Loucy (cell line): Measurements from ENCODE around the gene PCDHA9.
A peak's percentile ranks its signal among the peaks of the same experiment; 100 is the strongest.

Experiments used
- H2AFZ ChIP-seq: fragments of 200-600 bp; sonication (generic); 2 replicates; pipeline ENCODE4 v1.6.0; 2016; ENCODE audit warnings: antibody characterized with exemption, mild to moderate bottlenecking, low read length, moderate library complexity
- H3F3A ChIP-seq: fragments of 200-600 bp; 2 replicates; pipeline ENCODE4 v1.6.0; 2016; ENCODE audit warnings: antibody characterized with exemption, low read depth, mild to moderate bottlenecking
- H3K27me3 ChIP-seq: fragments of 200-600 bp; sonication (generic); 2 replicates; pipeline ENCODE4 v1.6.1; 2014; ENCODE audit warnings: low read length, mild to moderate bottlenecking; ENCODE audit not compliant: insufficient read depth, poor library complexity, severe bottlenecking
- H3K36me3 ChIP-seq: fragments of 200-600 bp; sonication (generic); 2 replicates; pipeline ENCODE4 v1.6.1; 2016; ENCODE audit warnings: low read length; ENCODE audit not compliant: insufficient read depth
- H3K4me1 ChIP-seq: fragments of 200-600 bp; sonication (generic); 2 replicates; pipeline ENCODE4 v1.5.1; 2014; ENCODE audit warnings: low read length, mild to moderate bottlenecking; ENCODE audit not compliant: insufficient read depth, poor library complexity, severe bottlenecking
- H3K4me2 ChIP-seq: fragments of 200-600 bp; sonication (generic); 2 replicates; pipeline ENCODE4 v1.6.0; 2014; ENCODE audit warnings: antibody characterized with exemption, low read length, low read depth, mild to moderate bottlenecking; ENCODE audit not compliant: poor library complexity, severe bottlenecking
- H3K4me3 ChIP-seq: fragments of 200-600 bp; sonication (generic); 2 replicates; pipeline ENCODE4 v1.5.1; 2014; ENCODE audit warnings: low read length, mild to moderate bottlenecking, mixed read lengths; ENCODE audit not compliant: poor library complexity, severe bottlenecking
- H3K79me2 ChIP-seq: fragments of 200-600 bp; sonication (generic); 2 replicates; pipeline ENCODE4 v1.6.1; 2014; ENCODE audit warnings: low read length; ENCODE audit not compliant: insufficient read depth
- H3K9ac ChIP-seq: fragments of 200-600 bp; sonication (generic); 2 replicates; pipeline ENCODE4 v1.6.0; 2014; ENCODE audit warnings: mild to moderate bottlenecking, low read depth, low read length, moderate library complexity; ENCODE audit not compliant: poor library complexity, severe bottlenecking
- H3K9me2 ChIP-seq: fragments of 200-600 bp; sonication (generic); replicated peaks from 2 replicates; pipeline ENCODE4 v1.6.1; 2016; ENCODE audit warnings: low read depth, low read length, mixed read lengths
- H3K9me3 ChIP-seq: fragments of 200-600 bp; sonication (generic); 2 replicates; pipeline ENCODE4 v1.6.1; 2014; ENCODE audit warnings: mild to moderate bottlenecking, antibody characterized with exemption, low read length, low read depth; ENCODE audit not compliant: insufficient read depth
- H4K20me1 ChIP-seq: fragments of 200-600 bp; sonication (generic); 2 replicates; pipeline ENCODE4 v1.6.0; 2014; ENCODE audit warnings: antibody characterized with exemption, low read length, mild to moderate bottlenecking; ENCODE audit not compliant: insufficient read depth, poor library complexity, severe bottlenecking
- EZH2phosphoT487 ChIP-seq: fragments of 200-600 bp; IDR thresholded peaks from 2 replicates; pipeline ENCODE4 v1.6.1; 2018; ENCODE audit warnings: antibody characterized with exemption, mild to moderate bottlenecking, moderate library complexity, borderline replicate concordance
- TF ChIP-seq, protein P1 (sequence below): fragments of 200-600 bp; sonication (generic); conservative IDR thresholded peaks from 2 replicates; pipeline ENCODE4 v1.5.1; 2014; ENCODE audit warnings: mild to moderate bottlenecking, antibody characterized with exemption, low read length

The PCDHA9 gene

DNA sequence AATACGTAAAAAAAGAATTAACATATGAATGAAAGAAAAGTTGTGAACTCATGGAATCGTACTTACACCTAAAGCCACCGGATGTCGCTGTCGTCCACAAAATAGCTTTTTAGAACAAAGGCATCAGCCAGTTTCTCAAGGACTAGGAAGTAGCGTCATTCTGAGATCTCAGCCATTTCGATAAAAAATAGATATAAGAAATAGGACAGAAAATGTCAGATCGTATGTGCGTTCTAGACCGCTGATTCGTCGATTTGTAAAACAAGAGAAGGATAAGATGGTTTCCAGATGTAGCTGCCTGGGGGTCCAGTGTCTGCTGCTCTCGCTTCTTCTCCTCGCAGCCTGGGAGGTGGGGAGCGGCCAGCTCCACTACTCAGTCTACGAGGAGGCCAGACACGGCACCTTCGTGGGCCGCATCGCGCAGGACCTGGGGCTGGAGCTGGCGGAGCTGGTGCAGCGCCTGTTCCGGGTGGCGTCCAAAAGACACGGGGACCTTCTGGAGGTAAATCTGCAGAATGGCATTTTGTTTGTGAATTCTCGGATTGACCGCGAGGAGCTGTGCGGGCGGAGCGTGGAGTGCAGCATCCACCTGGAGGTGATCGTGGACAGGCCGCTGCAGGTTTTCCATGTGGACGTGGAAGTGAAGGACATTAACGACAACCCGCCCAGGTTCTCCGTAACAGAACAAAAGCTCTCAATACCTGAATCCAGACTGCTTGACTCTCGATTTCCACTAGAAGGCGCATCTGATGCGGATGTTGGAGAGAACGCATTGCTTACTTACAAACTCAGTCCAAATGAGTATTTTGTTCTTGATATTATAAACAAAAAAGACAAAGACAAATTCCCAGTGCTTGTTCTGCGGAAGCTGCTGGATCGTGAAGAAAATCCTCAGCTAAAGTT lies 7.8 kb downstream of the PCDHA9 start, which contains the start of gene PCDHA10:
TSS of gene PCDHA10 (plus strand) at position 126 of the 903 bp plus-strand sequence. CDS start at position 278, 152 bp downstream.
- H3K4me3 ChIP-seq = no peak within 1 kb of the TSS
- H3K4me1 ChIP-seq = no peaks in the 10 kb centered on the region

DNA sequence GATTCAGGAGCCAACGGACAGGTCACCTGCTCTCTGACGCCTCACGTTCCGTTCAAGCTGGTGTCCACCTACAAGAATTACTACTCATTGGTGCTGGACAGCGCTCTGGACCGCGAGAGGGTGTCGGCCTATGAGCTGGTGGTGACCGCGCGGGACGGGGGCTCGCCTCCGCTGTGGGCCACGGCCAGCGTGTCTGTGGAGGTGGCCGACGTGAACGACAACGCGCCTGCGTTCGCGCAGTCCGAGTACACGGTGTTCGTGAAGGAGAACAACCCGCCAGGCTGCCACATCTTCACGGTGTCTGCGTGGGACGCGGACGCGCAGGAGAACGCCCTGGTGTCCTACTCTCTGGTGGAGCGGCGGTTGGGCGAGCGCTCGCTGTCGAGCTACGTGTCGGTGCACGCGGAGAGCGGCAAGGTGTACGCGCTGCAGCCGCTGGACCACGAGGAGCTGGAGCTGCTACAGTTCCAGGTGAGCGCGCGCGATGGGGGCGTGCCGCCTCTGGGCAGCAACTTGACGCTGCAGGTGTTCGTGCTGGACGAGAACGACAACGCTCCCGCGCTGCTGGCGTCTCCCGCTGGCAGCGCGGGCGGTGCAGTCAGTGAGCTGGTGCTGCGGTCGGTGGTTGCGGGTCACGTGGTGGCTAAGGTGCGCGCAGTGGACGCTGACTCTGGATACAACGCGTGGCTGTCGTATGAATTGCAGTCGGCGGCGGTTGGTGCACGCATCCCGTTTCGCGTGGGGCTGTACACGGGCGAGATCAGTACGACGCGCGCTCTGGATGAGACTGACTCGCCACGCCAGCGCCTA lies 9.2 kb downstream of the PCDHA9 start:
- Histone ChIP-seq H3K4me1 (no peaks in the 10 kb centered on the region), H3K9me2 (no peaks in the 10 kb centered on the region)

More for the DNA sequence above, 7.8 kb downstream of the PCDHA9 start, which contains the start of gene PCDHA10:
- Histone ChIP-seq H2AFZ (no peak within 1 kb of the TSS), H3K9me2 (no peaks in the 10 kb centered on the region), H3F3A (no peaks in the 10 kb centered on the region), H3K27me3 (no peaks in the 10 kb centered on the region), H3K79me2 (no peaks in the 10 kb centered on the region), H3K9ac (no peak within 1 kb of the TSS), H3K4me2 (no peak within 1 kb of the TSS), H4K20me1 (no peaks in the 10 kb centered on the region), H3K36me3 (no peaks in the 10 kb centered on the region), H3K9me3 (no peaks in the 10 kb centered on the region)
- no peak for TF ChIP-seq EZH2phosphoT487
- TF ChIP-seq, protein P1, sequence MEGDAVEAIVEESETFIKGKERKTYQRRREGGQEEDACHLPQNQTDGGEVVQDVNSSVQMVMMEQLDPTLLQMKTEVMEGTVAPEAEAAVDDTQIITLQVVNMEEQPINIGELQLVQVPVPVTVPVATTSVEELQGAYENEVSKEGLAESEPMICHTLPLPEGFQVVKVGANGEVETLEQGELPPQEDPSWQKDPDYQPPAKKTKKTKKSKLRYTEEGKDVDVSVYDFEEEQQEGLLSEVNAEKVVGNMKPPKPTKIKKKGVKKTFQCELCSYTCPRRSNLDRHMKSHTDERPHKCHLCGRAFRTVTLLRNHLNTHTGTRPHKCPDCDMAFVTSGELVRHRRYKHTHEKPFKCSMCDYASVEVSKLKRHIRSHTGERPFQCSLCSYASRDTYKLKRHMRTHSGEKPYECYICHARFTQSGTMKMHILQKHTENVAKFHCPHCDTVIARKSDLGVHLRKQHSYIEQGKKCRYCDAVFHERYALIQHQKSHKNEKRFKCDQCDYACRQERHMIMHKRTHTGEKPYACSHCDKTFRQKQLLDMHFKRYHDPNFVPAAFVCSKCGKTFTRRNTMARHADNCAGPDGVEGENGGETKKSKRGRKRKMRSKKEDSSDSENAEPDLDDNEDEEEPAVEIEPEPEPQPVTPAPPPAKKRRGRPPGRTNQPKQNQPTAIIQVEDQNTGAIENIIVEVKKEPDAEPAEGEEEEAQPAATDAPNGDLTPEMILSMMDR = peak; percentile 47

DNA sequence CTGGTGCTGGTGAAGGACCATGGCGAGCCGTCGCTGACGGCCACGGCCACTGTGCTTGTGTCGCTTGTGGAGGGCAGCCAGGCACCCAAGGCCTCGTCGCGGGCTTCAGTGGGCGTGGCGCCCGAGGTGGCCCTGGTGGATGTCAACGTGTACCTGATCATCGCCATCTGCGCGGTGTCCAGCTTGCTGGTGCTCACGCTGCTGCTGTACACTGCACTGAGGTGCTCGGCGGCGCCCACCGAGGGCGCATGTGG lies 9.7 kb downstream of the PCDHA9 start:
- Histone ChIP-seq H3K9me3 (no peaks in the 10 kb centered on the region), H3K4me1 (no peaks in the 10 kb centered on the region), H3K4me2 (no peak overlapping the region), H4K20me1 (no peaks in the 10 kb centered on the region), H3K36me3 (no peaks in the 10 kb centered on the region), H3K9ac (no peak overlapping the region), H3F3A (no peaks in the 10 kb centered on the region), H3K9me2 (no peaks in the 10 kb centered on the region), H3K79me2 (no peaks in the 10 kb centered on the region), H2AFZ (no peak overlapping the region), H3K4me3 (no peak overlapping the region), H3K27me3 (no peaks in the 10 kb centered on the region)
- TF ChIP-seq, protein P1 = no peak
- no peak for TF ChIP-seq EZH2phosphoT487

More for the DNA sequence above, 9.2 kb downstream of the PCDHA9 start:
- Histone ChIP-seq H3K4me3 (no peak overlapping the region), H3K36me3 (no peaks in the 10 kb centered on the region), H3F3A (no peaks in the 10 kb centered on the region), H3K9me3 (no peaks in the 10 kb centered on the region), H3K9ac (no peak overlapping the region), H3K4me2 (no peak overlapping the region), H3K27me3 (no peaks in the 10 kb centered on the region), H4K20me1 (no peaks in the 10 kb centered on the region), H2AFZ (no peak overlapping the region), H3K79me2 (no peaks in the 10 kb centered on the region)
- TF ChIP-seq, protein P1 = no peak
- TF ChIP-seq EZH2phosphoT487 = no peak
